Stimulated activated CD8-positive, alpha-beta memory T cell treated with anti-CD3 and anti-CD28 coated beads, Interleukin-7, amount 100 ng/mL, for 1 hour (primary cell): ENCODE results near the gene SAMD10.
"Not testable (repeated sequence)": the region's sequence is repeated elsewhere in the genome, so short reads cannot be mapped to it uniquely, and the experiment has no call there.

ENCODE experiments used
- DNase-seq, 2 donors: peaks; one replicate each; pipeline ENCODE4 v3.0.0-alpha.2; 2020; ENCODE audit warnings: low read depth in 2 of 2

SAMD10 gene

DNA sequence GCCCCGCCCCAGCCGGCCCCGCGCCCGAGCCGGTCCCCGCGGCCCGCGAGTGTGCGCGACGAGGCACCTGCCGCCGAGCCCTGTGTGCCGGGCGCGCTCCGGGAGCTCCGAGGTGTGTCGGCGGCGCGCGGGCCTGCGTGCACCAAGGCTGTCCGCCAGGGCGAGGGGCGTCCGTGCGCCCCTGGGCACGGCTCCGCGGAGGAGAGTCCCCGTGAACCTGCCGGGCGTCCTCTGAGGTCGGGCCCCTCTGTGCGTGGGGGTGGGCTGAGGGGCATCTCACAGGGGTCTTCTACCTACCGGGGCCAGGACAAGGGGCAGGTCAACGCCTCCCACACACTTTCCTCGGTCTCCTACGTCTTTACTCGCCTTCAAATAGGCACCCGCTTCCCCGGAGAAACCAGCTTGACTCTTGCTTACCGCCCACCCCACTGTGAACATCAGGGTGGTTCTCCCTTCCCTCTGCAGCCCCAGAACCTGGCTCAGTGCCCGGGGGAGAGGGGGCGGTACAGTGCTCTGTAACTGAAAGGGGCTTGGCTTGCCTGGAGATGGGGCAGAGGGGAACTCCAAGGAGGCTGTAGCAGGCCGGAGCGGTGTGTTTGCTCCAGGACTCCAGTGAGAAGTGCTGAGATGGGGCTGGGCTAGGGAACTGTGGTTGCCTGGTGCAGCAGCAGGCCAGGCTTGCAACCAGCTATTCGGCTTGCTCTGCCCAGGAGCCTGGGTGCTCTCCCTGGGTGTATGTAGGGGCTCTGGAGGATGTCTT is at the start of gene SAMD10:
Gene SAMD10, minus strand, starts transcription at position 86 of the 760 bp plus-strand sequence. CDS start 175 bp downstream, outside the sequence.
- DNase-seq, result no peak

DNA sequence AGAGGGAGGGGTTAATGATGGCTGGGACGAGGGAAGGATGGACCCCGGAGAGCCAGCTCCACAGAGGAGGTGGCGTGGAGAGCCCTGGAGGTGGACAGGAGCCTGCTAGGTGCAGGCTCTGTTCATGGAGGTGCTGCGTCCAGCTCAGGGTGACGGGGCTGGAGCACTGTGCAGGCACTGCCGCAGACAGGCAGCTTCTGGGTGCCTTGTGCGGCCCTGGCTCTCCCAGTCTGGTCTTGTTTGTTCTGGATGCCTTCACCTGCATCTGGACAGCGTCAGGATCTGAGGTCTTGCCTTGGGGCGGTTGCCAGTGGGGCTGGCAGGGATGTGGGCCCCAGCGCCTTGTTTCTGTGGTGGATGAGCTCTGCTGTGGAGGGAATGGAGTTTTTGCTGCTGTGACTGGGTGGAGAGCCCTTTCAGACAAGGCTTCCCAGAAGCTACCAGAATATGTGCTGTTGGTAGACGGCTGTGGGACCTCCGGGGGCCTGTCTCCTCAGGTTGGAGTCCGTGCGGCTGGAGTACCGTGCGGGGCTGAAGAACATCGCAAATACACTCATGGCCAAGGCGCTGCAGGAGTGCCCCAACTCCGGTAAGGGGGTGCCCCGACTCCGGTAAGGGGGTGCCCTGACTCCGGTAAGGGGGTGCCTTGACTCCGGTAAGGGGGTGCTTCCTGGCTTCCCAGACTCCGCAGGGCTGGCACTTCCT is 48.7 kb upstream of the SAMD10 start:
- DNase-seq, result no peak

DNA sequence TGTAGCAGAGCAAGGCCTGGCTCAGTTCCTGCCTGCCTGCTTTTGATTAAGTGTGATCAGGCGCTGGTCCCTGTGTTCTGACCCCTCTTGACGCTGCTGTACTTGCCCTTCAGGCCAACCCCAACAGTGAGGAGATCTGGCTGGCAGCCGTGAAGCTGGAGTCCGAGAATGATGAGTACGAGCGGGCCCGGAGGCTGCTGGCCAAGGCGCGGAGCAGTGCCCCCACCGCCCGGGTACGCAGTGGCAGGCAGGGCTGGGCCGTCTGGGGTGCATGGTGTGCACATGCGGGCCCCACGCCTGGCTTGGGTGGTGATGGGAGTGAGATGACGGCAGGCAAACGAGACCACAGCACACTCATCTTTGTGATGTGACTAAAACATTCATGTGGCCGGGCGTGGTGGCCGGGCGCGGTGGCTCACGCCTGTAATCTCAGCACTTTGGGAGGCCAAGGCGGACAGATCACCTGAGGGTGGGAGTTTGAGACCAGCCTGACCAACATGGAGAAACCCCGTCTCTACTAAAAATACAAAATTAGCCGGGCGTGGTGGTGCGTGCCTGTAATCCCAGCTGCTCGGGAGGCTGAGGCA is 46.5 kb upstream of the SAMD10 start:
- no peak for DNase-seq

DNA sequence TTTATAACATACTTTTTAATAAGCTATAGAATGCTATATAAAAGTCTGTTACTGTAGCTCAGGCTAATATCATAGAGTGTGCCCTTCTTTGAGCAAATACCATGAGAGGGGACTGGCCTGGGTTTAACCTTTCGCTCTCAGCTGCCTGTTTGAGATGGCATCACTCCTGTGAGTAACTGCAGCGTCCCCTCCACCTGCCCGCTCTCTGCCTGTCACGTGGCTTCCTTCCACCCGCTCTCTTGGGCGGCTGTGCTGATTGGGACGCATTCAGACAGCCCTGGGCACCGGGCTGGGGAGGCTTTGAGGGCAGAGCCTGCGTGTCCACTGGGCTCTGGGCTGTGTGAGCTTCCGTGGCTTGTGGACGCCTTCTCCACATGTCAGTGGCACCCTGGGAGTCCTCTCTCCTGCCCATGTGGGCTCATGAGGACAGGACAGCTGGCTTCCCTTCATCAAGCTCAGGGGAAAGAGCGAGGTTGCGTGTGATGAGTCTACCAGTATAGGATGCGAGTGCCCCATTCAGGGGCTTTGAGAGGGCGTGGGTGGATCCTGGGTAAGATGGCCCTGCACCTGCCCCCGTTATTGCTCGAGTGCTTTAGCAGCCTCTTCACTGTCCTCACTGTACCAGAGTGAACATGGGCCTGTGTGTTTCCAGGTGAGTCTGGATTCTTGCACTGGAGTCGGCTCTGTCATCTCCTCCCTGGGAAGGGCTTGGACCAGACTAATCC is 45.8 kb upstream of the SAMD10 start:
- no peak for DNase-seq

DNA sequence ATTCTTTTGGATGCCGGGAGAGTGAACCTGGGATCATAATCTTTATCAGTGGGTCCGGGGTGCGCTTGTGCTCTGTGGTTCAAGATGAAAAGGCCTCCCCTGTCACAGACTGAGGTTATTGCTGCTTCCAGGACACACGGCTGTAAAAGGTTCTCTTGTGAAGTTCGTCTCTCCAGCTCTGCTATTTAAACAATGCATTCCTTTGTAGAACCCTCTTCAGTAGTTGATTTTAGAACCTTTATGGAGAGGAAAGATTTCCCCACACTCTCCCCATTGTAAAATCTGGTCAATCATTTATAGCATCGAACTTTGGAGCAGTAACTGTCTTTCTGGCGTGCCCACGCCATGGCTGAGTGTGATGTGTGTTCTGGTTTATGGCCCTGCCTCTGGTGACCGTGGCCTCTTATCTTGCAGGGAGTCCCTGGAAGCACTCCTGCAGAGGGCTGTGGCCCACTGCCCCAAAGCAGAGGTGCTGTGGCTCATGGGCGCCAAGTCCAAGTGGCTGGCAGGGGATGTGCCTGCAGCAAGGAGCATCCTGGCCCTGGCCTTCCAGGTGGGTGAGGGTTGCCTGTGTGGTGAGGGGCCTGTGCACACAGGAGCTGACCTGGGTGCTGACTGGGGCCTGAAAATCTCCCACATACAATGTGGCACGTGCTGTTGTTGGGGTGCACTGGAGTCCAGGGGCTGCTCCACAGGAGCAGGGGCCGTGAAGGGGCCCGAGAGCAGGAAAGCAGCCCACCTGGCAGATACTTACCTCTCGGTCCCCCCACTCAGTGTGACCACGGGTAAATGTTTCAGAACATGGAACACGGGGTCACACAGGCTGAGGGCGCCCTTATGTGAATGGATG is 44.9 kb upstream of the SAMD10 start:
- no peak for DNase-seq

DNA sequence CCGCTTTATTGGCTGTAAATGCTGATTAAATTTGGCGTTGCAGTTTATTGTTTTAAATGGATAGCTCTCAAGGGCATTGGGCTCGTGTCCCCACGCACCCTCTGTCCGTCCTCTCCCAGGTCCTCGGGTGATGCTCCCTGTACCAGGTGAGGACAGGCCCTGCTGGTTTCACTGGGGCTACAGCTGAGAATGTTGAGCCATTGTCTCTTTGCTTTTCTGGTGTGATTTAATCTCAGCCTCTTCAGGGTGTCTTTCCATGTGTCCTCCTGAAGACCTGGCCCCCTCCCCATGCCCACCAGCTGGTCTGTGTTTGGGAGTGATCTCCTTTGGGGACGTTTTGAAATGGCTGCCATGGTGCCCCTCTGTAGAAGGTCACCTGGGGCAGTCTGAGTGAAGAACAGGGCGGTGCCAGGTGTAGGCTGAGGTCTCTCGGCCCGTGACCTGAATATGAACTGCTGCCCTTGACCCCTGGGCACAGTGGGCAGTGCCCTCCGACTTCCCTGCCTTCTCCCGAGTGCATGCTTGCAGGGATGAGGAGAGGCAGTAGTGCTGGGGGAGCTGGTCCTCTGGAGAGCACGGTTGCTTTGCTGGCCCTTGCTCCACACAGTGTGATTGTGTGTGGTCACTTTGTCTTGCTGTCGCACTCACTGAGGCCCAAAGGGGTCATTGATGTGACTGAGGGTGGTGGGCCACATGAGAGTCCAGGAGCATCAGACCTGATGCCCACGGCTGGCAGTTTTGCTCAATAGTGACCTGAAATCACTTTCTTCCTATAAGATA is 44.1 kb upstream of the SAMD10 start:
- DNase-seq, result no peak

DNA sequence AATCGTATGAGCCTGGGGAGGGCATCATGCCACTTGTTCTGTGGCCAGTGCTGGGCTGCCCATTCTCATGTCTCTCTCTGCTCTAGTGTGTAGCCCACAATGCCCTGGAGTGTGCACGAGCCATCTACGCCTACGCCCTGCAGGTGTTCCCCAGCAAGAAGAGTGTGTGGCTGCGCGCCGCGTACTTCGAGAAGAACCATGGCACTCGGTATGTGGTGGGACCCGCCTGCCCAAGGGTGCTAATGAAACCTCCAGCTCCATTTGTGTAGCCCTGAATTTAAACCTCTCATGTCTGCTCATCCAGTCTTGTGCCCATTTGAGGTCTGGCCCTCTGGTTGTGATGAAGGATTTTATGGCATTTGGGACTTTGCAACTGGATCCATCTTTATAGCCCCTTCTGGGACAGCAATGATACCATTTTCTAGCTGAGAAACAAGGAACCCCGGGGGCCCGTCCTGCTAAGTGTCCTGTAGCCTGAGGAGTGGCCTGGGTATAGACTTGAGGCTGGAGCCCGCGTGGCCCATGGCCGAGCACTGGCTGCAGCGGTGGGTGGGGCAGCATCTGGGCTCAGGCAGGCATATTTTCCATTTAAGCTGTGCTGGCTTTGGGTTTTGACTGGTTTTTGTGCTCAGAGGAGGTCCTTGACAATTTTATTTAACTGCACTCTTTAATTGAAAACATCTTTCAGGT is 43.4 kb upstream of the SAMD10 start:
- no peak for DNase-seq

DNA sequence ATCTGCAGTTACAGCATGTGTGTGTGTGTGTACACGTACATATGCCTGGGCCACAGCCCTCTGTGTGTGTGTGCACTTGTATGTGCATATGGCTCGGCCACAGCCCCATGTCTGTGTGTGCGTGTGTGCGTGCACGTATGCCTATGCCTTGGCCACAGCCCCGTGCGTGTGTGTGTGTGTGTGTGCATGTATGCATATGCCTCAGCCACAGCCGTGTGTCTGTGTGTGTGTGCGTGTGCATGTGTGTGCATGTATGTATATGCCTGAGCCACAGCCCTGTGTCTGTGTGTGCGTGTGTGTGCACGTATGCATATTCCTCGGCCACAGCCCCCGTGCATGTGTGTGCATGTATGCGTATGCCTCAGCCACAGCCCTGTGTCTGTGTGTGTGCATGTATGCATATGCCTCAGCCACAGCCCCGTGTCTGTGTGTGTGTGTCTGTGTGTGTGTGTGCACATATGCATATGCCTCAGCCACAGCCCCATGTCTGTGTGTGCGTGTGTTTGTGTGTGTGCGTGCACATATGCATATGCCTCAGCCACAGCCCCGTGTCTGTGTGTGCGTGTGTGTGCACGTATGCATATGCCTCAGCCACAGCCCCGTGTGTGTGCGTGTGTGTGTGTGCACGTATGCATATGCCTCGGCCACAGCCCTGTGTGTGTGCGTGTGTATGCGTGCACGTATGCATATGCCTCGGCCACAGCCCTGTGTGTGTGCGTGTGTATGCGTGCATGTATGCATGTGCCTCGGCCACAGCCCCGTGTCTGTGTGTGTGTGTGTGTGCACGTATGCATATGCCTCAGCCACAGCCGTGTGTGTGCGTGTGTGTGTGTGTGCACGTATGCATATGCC is 41.9 kb upstream of the SAMD10 start:
- DNase-seq, result no peak

DNA sequence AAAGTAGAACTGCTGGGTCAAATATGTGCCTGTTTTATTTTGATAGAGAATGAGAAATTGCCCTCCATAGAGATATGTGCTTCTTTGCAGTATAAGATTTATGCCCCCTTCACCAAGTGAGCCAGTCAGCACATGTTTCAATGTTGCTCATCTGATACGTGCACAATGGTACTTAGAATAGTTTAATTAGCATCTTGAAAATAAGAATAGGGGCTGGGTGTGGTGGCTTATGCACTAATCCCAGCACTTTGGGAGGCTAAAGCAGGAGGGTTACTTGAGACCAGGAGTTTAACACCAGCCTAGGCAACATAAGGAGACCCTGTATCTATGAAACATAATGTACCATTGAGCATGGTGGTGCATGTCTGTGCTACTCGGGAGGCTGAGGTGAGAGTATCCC is 36.2 kb upstream of the SAMD10 start:
- no peak for DNase-seq

DNA sequence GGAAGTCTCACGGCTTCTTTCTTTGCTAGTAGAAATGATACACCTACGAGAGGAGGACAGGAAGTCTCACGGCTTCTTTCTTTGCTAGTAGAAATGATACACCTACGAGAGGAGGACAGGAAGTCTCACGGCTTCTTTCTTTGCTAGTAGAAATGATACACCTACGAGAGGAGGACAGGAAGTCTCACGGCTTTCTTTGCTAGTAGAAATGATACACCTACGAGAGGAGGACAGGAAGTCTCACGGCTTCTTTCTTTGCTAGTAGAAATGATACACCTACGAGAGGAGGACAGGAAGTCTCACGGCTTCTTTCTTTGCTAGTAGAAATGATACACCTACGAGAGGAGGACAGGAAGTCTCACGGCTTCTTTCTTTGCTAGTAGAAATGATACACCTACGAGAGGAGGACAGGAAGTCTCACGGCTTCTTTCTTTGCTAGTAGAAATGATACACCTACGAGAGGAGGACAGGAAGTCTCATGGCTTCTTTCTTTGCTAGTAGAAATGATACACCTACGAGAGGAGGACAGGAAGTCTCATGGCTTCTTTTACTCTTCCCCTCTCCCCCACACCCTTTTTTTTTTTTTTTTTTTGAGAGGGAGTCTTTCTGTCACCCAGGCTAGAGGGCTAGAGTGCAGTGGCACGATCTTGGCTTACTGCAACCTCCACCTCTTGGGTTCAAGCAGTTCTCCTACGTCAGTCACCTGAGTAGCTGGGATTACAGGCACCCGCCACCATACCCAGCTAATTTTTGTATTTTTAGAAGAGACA is 33.1 kb upstream of the SAMD10 start:
- not testable (repeated sequence) for DNase-seq

DNA sequence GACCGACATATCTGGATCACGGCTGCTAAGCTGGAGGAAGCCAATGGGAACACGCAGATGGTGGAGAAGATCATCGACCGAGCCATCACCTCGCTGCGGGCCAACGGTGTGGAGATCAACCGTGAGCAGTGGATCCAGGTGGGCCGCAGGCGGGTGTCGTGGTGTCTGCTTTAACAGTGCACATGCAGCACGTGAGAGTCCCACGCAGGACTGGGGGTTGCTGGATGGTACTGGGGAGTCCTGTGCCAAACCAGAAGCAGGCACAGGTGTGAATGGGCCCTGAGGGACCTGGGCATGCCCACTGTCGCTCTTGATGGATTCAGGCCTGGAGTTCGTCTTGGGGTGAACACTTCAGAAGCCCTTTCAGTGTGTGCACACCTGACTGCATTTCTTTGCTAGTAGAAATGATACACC is 31.9 kb upstream of the SAMD10 start:
- no peak for DNase-seq

DNA sequence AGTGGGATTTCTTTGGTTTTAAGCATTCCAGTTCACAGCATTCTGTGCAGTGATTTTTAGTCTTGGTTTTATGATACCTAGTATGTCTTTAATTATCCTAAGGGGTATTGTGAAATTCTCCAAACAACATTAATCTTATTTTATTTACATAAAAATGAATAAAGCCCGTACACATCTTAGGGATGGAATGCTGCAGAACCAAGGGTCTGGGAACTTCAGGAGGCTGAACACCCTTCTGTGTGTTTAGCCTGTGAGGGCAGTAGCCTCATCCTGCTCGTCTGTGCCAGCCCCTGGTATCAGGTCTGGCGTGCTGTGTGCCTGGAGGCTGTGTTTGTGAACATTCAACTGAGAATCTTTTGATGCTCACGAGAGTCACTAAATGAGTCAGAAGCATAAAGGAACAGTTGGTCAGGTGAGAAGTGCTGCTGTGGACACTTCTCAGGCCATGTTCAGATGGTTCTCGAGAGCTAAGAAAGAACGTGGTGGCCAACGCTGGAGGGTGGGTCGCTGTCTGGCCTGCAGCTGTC is 31.3 kb upstream of the SAMD10 start:
- DNase-seq, result no peak

DNA sequence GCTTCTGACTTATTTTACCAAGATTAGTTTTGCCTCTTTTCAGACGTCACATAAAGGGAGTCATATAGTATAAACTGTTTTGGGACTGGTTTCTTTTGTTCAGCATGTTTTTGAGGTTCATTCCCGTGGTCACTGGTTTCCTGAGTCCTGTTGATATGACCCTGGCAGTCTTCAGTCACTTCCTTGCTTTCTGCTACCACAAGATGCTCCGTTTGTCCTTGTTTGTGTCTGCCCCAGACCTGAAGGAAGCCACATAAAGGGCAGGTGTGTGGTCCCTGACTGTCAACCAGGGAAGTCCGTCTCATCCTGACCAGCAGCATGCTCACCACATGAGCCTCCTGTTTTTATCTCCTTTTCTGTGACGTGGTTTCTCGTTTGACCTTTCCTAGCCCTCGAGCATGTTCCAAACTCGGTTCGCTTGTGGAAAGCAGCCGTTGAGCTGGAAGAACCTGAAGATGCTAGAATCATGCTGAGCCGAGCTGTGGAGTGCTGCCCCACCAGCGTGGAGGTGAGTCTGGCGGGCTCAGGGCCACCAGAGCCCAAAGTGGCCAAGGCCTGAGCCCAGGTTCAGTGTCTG is 30.5 kb upstream of the SAMD10 start:
- DNase-seq, result no peak

DNA sequence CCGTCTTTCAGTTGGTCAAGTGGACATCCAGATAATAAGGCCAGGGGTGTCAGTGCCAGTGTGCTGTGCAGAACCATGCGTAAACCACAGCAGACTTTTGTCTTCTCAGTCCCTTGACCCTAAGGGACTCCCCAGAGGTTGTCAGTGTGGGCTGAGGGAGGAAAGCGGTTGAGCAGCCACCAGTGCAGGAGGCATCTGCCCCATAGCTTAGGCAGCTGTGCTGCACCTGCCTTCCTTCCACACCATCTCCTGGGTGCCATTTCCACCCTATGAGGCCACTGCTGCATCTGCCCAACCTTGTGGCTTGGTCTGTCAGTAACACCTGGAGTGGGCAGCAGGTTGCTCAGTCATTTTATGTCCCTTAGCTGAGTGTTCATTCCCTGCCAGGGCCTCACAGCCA is 27.5 kb upstream of the SAMD10 start:
- no peak for DNase-seq

DNA sequence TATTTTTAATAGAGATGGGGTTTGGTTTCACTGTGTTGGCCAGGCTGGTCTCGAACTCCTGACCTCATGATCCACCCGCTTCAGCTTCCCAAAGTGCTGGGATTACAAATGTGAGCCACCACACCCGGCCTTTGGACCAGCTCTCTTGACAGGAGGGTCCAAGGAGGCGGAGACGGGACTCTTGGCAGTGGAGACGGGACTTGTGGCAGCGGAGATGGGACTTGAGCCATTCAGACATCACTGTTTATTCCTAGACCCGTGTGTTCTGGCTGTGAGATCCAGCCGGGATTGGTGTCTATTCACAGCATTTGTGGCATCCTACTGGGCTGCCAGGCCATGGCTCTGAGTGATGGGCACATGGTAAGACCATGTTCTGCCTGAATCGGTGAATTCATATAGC is 27.0 kb upstream of the SAMD10 start:
- no peak for DNase-seq

DNA sequence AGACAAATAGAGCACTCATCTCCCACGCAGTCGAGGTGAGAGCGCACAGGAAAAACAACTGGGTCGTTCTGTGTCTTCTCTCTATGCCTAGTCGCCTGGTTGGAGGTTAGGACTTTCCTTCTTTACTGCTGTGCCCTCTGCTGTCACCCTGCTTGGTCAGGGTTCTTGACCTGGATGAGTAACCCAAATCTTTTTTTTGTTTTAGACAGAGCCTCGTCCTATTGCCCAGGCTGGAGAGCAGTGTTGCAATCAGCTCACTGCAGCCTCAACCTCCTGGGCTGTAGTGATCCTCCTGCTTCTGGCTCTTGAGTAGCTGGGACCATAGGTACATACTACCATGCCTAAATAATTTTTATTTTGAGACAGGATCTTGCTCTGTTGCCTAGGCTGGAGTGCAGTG is 26.0 kb upstream of the SAMD10 start:
- no peak for DNase-seq

DNA sequence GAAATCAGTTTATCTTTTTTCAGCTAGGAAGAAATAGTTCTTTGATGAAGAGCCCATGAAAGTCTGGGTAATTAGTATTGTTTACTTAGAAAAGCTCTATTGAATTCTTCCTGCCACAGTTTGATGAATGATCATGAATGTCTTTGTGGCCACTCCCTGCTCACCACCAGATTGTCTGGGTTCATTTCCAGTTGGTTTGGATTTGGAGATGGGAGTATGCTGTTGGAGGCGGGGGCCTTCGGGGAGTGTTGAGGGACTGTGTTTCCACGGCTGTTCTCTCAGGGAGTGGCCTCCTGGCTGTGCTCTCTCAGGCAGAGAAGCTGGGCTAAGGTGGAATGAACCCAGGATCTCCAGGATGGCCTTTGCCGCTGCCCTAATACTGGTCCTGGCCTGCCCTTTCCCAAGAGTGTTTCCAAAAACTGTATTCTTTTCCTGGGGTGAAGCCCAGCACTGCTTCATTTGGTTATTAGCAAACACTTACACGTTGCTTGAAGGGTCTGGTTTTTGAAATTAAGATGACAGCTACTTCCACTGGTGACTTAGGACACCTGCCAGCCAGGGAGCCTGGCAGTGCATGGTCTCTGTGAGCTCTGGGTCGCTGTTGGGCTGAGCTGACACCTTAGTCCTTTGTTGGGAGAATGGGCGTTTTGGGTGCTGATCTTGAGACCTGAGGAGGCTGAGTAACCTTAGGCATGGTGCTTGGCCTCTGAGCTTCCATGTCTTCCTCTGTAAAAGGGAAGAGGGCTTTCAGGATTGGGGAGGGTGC is 24.7 kb upstream of the SAMD10 start:
- no peak for DNase-seq
